Muscle of arm (tissue), 12 donors: ENCODE measurements around the gene RCOR1. TPM values are rescaled to one million over a fixed set of nuclear protein-coding genes. Genes with fewer than 3 reads are reported as not detected.
"Not testable (repeated sequence)": the region's sequence is repeated elsewhere in the genome, so short reads cannot be mapped to it uniquely, and the experiment has no call there.

Experiments used
- DNase-seq: peaks from one replicate; pipeline ENCODE4 v3.0.0-alpha.2; 2013
- polyA plus RNA-seq, 12 donors: library from polyadenylated mRNA; unstranded; fragments of 120-200 nt; gene quantifications; one replicate each; pipeline ENCODE4 v1.2.1, GENCODE V29; 2013; ENCODE audit not compliant: insufficient read length in 12 of 12

The RCOR1 gene
- polyA plus RNA-seq, 12 donors, result 24.0 to 57.7 (median 32.5) TPM; not detected in 1

- no peak for DNase-seq
Measured at GRCh38 chr14:102568115-102568614, 24.3 kb upstream of the RCOR1 start.

- DNase-seq, result no peak
Measured at GRCh38 chr14:102570334-102570995, 22.0 kb upstream of the RCOR1 start.

- no peak for DNase-seq
Measured at GRCh38 chr14:102571043-102571442, 21.4 kb upstream of the RCOR1 start.

GRCh38 chr14:102571478-102572042 lies 20.9 kb upstream of the RCOR1 start:
- DNase-seq, result no peak

GRCh38 chr14:102573161-102573560 lies 19.3 kb upstream of the RCOR1 start:
- not testable (repeated sequence) for DNase-seq

- no peak for DNase-seq
Measured at GRCh38 chr14:102573591-102574046, 18.8 kb upstream of the RCOR1 start.

GRCh38 chr14:102574281-102575159 lies 17.9 kb upstream of the RCOR1 start:
- no peak for DNase-seq

GRCh38 chr14:102575160-102575845 lies 17.1 kb upstream of the RCOR1 start:
- DNase-seq, result no peak

- DNase-seq, result not testable (repeated sequence)
Measured at GRCh38 chr14:102575846-102576428, 16.5 kb upstream of the RCOR1 start.

GRCh38 chr14:102578821-102579220 lies 13.6 kb upstream of the RCOR1 start:
- no peak for DNase-seq

GRCh38 chr14:102579696-102580549 lies 12.5 kb upstream of the RCOR1 start:
- DNase-seq, result no peak

- no peak for DNase-seq
Measured at GRCh38 chr14:102580550-102581110, 11.8 kb upstream of the RCOR1 start.

GRCh38 chr14:102581193-102581592 lies 11.3 kb upstream of the RCOR1 start:
- DNase-seq, result no peak

- no peak for DNase-seq
Measured at GRCh38 chr14:102583726-102584125, 8.7 kb upstream of the RCOR1 start.

GRCh38 chr14:102584871-102585869 lies 7.3 kb upstream of the RCOR1 start:
- DNase-seq, result no peak

GRCh38 chr14:102586420-102587104 lies 5.9 kb upstream of the RCOR1 start:
- DNase-seq, result no peak

GRCh38 chr14:102588821-102589220 lies 3.6 kb upstream of the RCOR1 start:
- DNase-seq, result no peak

- DNase-seq, result no peak
Measured at GRCh38 chr14:102589761-102590290, 2.6 kb upstream of the RCOR1 start.
